IPS-15b (cell line): Measurements from ENCODE around the gene ALG11.
"Not testable (repeated sequence)": the region's sequence is repeated elsewhere in the genome, so short reads cannot be mapped to it uniquely, and the experiment has no call there.

Source experiments
- H3K27me3 ChIP-seq: one replicate; pipeline ENCODE4 v1.6.1; 2013; ENCODE audit warnings: low read length; ENCODE audit not compliant: control insufficient read depth, insufficient read depth
- H3K36me3 ChIP-seq: one replicate; pipeline ENCODE4 v1.6.1; 2013; ENCODE audit warnings: low read length; ENCODE audit not compliant: control insufficient read depth, insufficient read depth
- H3K4me1 ChIP-seq: one replicate; pipeline ENCODE4 v1.6.1; 2013; ENCODE audit warnings: mild to moderate bottlenecking, low read length; ENCODE audit not compliant: control insufficient read depth, insufficient read depth
- H3K4me3 ChIP-seq: one replicate; pipeline ENCODE4 v1.5.1; 2013; ENCODE audit warnings: low read depth, low read length
- H3K9ac ChIP-seq: one replicate; pipeline ENCODE4 v1.6.1; 2013; ENCODE audit warnings: low read depth, mild to moderate bottlenecking, low read length
- H3K9me3 ChIP-seq: one replicate; pipeline ENCODE4 v1.6.1; 2013; ENCODE audit warnings: mild to moderate bottlenecking, low read length; ENCODE audit not compliant: control insufficient read depth, insufficient read depth

ALG11 gene

GRCh38 chr13:52016296-52016695 is 4.1 kb downstream of the ALG11 start:
- Histone ChIP-seq H3K4me3 (no peak overlapping the region), H3K27me3 (no peaks in the 10 kb centered on the region), H3K4me1 (no peaks in the 10 kb centered on the region), H3K36me3 (peaks cover 12% of the 10 kb centered on the region), H3K9me3 (no peaks in the 10 kb centered on the region), H3K9ac (no peak overlapping the region)

DNA sequence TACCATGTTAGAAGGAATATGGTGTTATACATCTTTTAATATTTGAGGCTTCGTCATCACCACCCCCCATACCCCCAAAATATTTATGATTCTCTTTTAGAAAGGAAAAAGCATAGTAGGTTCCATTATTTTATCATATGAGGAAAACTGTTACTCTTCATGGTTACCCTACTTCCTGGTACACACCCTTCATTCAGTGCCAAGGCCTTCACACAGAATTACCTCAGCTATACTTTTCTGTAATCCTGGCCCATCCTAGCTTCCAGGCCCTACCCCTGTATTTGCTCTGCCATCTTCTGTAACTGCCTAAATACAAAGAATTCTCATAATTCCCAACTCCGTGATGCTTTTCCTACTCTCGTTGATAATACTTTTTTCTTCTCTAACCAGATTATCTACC is 8.0 kb downstream of the ALG11 start:
- Histone ChIP-seq H3K9ac (no peak overlapping the region), H3K9me3 (no peaks in the 10 kb centered on the region), H3K27me3 (no peaks in the 10 kb centered on the region), H3K36me3 (peaks cover 14% of the 10 kb centered on the region), H3K4me3 (no peak overlapping the region), H3K4me1 (no peaks in the 10 kb centered on the region)

DNA sequence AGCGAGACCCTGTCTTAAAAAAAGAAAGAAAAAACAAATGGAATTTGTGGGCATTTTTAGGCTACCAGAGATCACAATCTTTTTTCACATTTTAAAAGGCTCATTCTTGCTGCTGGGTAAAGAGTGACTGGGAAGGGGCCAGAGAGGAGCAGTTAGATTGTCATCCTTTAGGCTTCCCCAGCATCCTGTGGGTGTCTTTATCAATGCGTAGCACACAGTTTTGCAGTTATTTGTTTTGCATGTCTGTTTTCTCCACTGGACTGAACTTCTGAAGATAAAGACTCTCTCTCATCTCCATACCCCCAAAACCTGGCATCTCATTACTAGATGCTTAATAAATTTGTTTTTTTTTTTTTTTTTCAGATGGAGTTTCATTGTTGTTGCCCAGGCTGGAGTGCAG is 10.2 kb downstream of the ALG11 start:
- Histone ChIP-seq H3K36me3 (peaks cover 17% of the 10 kb centered on the region), H3K4me1 (no peaks in the 10 kb centered on the region), H3K9me3 (no peaks in the 10 kb centered on the region), H3K27me3 (no peaks in the 10 kb centered on the region), H3K4me3 (no peak overlapping the region), H3K9ac (no peak overlapping the region)

- Histone ChIP-seq H3K36me3 (peaks cover 19% of the 10 kb centered on the region), H3K9me3 (no peaks in the 10 kb centered on the region)
Measured at GRCh38 chr13:52024481-52024880, 12.3 kb downstream of the ALG11 start, which contains the start of gene UTP14C. Gene UTP14C, plus strand, starts transcription at chr13:52024691. Its CDS starts 4,114 bp downstream, at chr13:52028805.

GRCh38 chr13:52025475-52026245 is 13.5 kb downstream of the ALG11 start:
- H3K9me3 ChIP-seq = no peaks in the 10 kb centered on the region
- H3K9ac ChIP-seq = no peak overlapping the region
- H3K4me1 ChIP-seq = no peaks in the 10 kb centered on the region
- peaks cover 13% of the 10 kb centered on the region for H3K36me3 ChIP-seq
- H3K27me3 ChIP-seq = no peaks in the 10 kb centered on the region
- H3K4me3 ChIP-seq = no peak overlapping the region

More at GRCh38 chr13:52024481-52024880, 12.3 kb downstream of the ALG11 start, which contains the start of gene UTP14C:
- no peak within 1 kb of the TSS for H3K9ac ChIP-seq
- H3K27me3 ChIP-seq = no peaks in the 10 kb centered on the region
- no peak within 1 kb of the TSS for H3K4me3 ChIP-seq
- no peaks in the 10 kb centered on the region for H3K4me1 ChIP-seq

DNA sequence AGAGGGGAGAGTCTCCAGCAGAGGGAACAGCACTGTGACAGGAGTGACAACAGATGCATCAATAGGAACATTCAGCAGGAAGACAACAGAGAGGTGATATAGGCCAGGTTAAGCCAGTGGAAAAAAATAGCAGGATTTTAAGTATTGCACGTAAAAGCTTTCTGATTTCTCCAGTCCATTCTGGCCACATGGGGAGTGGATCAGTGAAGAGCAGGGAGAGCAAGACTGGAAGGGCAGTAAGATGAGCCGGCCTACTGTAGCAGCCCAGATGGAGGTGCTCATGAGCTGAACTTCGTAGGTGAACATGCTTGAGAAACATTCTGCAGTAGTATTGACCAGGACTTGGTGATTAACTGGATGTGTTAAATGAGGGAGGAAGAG is 14.0 kb downstream of the ALG11 start:
- peaks cover 13% of the 10 kb centered on the region for H3K36me3 ChIP-seq

GRCh38 chr13:52027832-52028231 is 15.6 kb downstream of the ALG11 start:
- H3K27me3 ChIP-seq = no peaks in the 10 kb centered on the region
- peaks cover 13% of the 10 kb centered on the region for H3K36me3 ChIP-seq
- no peak overlapping the region for H3K4me3 ChIP-seq
- no peak overlapping the region for H3K9ac ChIP-seq
- no peaks in the 10 kb centered on the region for H3K4me1 ChIP-seq
- no peaks in the 10 kb centered on the region for H3K9me3 ChIP-seq

More for the DNA sequence above, 14.0 kb downstream of the ALG11 start:
- H3K9me3 ChIP-seq = no peaks in the 10 kb centered on the region
- no peaks in the 10 kb centered on the region for H3K4me1 ChIP-seq
- H3K27me3 ChIP-seq = no peaks in the 10 kb centered on the region
- no peak overlapping the region for H3K4me3 ChIP-seq
- H3K9ac ChIP-seq = no peak overlapping the region

GRCh38 chr13:52029569-52029968 is 17.4 kb downstream of the ALG11 start:
- Histone ChIP-seq H3K36me3 (peaks cover 13% of the 10 kb centered on the region), H3K9ac (no peak overlapping the region), H3K4me1 (no peaks in the 10 kb centered on the region), H3K27me3 (no peaks in the 10 kb centered on the region), H3K9me3 (no peaks in the 10 kb centered on the region), H3K4me3 (no peak overlapping the region)

- H3K4me1 ChIP-seq, H3K27me3 ChIP-seq, H3K9me3 ChIP-seq, H3K4me3 ChIP-seq, H3K9ac ChIP-seq: not testable (repeated sequence)
- peaks cover 11% of the 10 kb centered on the region for H3K36me3 ChIP-seq
Measured at GRCh38 chr13:52030401-52030800, 18.2 kb downstream of the ALG11 start.

DNA sequence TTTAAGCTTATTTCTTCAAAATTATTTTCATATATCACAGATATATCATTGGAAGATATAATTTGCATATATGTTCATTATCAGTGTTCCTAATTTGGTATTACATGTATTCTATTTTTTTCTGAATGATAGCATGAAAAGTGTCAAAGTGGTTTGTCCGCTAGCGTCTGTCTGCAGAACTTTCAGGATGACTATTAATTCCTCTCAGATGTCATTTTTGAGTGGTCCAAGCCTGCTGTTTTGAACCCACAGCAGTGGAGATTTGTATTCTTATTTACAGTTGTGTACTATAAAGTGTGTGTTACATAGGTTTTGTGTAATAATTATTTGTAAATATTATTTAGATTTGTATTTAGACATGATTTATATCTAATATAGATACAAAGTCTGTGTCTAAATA is 20.8 kb downstream of the ALG11 start:
- H3K4me3 ChIP-seq = no peak overlapping the region
- H3K36me3 ChIP-seq = peaks cover 5% of the 10 kb centered on the region
- no peak overlapping the region for H3K9ac ChIP-seq
- H3K9me3 ChIP-seq = no peaks in the 10 kb centered on the region
- H3K4me1 ChIP-seq = no peaks in the 10 kb centered on the region
- H3K27me3 ChIP-seq = no peaks in the 10 kb centered on the region

DNA sequence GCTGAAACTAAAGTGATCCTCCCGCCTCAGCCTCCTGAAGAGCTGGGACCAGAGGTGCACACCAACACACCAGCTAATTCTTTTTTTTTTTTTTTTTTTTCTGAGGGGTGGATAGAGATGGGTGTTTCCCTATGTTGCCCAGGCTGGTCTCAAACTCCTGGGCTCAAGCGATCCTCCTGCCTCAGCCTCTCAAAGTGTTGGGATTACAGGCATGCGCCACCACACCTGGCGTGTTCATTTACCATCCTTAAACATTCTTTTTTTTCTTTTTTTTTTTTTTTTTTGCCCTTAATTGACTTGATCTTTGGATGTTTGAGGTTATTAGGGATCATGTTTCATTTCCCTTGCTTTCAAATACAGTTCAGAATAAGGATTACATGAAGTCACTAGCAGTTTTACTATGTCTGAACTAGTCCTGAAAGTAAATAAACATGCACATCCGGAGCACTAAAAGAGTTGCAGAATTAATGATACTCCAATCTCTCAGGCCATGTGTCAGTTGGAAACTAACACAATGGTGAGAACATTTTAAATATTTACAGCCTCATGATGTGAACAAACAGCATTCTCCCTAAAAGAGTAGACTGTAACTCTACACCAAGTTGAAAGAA is 22.5 kb downstream of the ALG11 start:
- H3K9ac ChIP-seq = no peak overlapping the region
- no peaks in the 10 kb centered on the region for H3K27me3 ChIP-seq
- no peaks in the 10 kb centered on the region for H3K9me3 ChIP-seq
- no peak overlapping the region for H3K4me3 ChIP-seq
- no peaks in the 10 kb centered on the region for H3K4me1 ChIP-seq
- peaks cover 2% of the 10 kb centered on the region for H3K36me3 ChIP-seq

DNA sequence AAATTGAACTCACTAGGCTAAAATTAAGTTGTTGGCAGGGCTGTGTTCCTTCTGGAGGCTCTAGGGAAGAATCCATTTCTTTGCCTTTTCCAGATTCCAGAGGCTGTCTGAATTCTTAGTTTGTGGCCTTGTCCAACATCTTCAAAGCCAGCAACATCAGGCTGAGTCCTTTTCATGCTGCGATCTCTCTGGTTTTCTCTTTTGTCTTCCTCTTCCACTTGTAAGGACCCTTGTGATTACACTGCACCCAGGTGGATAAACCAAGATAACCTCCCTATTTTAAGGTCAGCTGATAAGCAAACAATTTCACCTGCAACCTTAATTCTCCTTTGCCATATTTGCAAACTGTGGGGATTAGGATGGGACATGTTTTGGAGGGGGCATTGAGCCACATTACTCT is 23.8 kb downstream of the ALG11 start:
- Histone ChIP-seq H3K9me3 (no peaks in the 10 kb centered on the region), H3K36me3 (no peaks in the 10 kb centered on the region), H3K27me3 (no peaks in the 10 kb centered on the region), H3K4me1 (no peaks in the 10 kb centered on the region), H3K4me3 (no peak overlapping the region), H3K9ac (no peak overlapping the region)
